ENCODE measurements around the gene AFF2. TPM values are rescaled to one million over a fixed set of nuclear protein-coding genes. Genes with fewer than 3 reads are reported as not detected.

AFF2 gene
- total and polyA plus RNA-seq, 10 donors = 0.04 to 26.6 (median 8.7) TPM

- intact Hi-C loops (cut with DNase I; ENCODE audit: low total_unique reads) = no loop called here
- H3K36me3 ChIP-seq = no peaks in the 10 kb centered on the region
- H3K4me1 ChIP-seq = peaks cover 0 to 3% (median 0%) of the 10 kb centered on the region in 6 donors
- peak overlapping the region in 7 of 8 donors; percentile 19 to 80 (median 67) for H3K27ac ChIP-seq
- no peak for DNase-seq
- H3K9me3 ChIP-seq = peaks cover 0 to 8% (median 0%) of the 10 kb centered on the region in 8 donors
- TF ChIP-seq, protein P1, sequence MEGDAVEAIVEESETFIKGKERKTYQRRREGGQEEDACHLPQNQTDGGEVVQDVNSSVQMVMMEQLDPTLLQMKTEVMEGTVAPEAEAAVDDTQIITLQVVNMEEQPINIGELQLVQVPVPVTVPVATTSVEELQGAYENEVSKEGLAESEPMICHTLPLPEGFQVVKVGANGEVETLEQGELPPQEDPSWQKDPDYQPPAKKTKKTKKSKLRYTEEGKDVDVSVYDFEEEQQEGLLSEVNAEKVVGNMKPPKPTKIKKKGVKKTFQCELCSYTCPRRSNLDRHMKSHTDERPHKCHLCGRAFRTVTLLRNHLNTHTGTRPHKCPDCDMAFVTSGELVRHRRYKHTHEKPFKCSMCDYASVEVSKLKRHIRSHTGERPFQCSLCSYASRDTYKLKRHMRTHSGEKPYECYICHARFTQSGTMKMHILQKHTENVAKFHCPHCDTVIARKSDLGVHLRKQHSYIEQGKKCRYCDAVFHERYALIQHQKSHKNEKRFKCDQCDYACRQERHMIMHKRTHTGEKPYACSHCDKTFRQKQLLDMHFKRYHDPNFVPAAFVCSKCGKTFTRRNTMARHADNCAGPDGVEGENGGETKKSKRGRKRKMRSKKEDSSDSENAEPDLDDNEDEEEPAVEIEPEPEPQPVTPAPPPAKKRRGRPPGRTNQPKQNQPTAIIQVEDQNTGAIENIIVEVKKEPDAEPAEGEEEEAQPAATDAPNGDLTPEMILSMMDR (IDR thresholded peaks at IDR 0.05 in 8 of 11, conservative IDR thresholded peaks at IDR 0.05 in 3 of 11) = no peak
- no peak for TF ChIP-seq POLR2A (IDR thresholded peaks at IDR 0.05)
- TF ChIP-seq POLR2AphosphoS5 (IDR thresholded peaks at IDR 0.05) = no peak
- H3K4me3 ChIP-seq = peak overlapping the region in 2 of 8 donors; percentile 15 to 50
- 28 to 45% (median 41%) methylated on average over 4 of the region's 4 CpGs for WGBS, 5 donors
- H3K27me3 ChIP-seq (replicated peaks in 1 of 7) = no peaks in the 10 kb centered on the region
These were observed 109.3 kb downstream of the AFF2 start for GRCh38 chrX:148609515-148610327.

DNA sequence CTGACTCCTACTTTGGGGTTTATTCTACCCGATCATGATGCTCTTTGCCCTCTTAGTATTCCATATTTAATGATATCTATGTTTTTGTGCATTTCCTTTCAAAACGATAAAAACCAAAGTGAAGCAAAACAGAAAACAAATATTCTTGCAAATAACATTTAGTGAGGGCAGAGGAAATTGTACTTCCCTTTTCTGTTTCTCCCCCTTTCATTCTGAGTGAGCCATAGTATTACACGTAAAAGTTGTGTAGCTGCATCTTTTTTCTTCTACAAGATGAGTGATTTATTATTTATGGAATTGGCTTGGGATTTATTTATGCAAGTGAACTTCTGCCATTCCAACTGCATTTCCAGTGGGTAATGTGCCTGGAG lies 109.9 kb downstream of the AFF2 start:
- 17 to 45% (median 34%) methylated on average over 3 of the region's 3 CpGs for WGBS, 5 donors
- Histone ChIP-seq H3K27me3 (replicated peaks in 1 of 7) (no peaks in the 10 kb centered on the region), H3K36me3 (no peaks in the 10 kb centered on the region), H3K4me3 (peak overlapping the region in 2 of 8 donors; percentile 15 to 50), H3K4me1 (peaks cover 0 to 3% (median 0%) of the 10 kb centered on the region in 6 donors), H3K27ac (peak overlapping the region in 7 of 8 donors; percentile 19 to 80 (median 67)), H3K9me3 (peaks cover 0 to 8% (median 0%) of the 10 kb centered on the region in 8 donors)
- no peak for TF ChIP-seq POLR2A (IDR thresholded peaks at IDR 0.05)
- no peak for TF ChIP-seq POLR2AphosphoS5 (IDR thresholded peaks at IDR 0.05)
- TF ChIP-seq, protein P1 (IDR thresholded peaks at IDR 0.05 in 8 of 11, conservative IDR thresholded peaks at IDR 0.05 in 3 of 11) = no peak
- no peak for DNase-seq
- intact Hi-C loops (cut with DNase I; ENCODE audit: low total_unique reads) = no loop called here

DNA sequence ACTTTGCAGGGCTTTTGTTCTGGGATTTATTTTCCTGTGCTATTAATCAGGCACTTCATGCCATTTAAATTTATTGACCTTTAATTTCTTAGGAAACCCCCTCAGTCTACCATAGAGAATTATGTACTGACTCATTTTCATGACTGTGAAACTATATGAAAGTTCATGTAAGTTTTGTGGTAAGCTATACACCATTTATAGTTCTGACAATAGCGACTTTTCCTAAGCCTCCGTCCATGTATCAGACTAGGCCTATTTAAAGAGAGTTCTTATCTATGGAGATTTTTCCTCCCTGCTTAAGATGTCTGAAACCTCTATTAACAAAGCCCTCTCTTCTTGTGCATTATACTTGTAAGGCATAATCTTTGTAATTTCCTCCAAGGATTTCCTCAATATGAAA lies 111.6 kb downstream of the AFF2 start:
- TF ChIP-seq POLR2AphosphoS5 (IDR thresholded peaks at IDR 0.05) (no peak), POLR2A (IDR thresholded peaks at IDR 0.05) (no peak)
- TF ChIP-seq, protein P1 (IDR thresholded peaks at IDR 0.05 in 8 of 11, conservative IDR thresholded peaks at IDR 0.05 in 3 of 11) = no peak
- Histone ChIP-seq H3K27me3 (replicated peaks in 1 of 7) (no peaks in the 10 kb centered on the region), H3K9me3 (peaks cover 0 to 5% (median 0%) of the 10 kb centered on the region in 8 donors), H3K4me3 (no peak overlapping the region), H3K36me3 (no peaks in the 10 kb centered on the region), H3K4me1 (peaks cover 0 to 3% (median 0%) of the 10 kb centered on the region in 6 donors), H3K27ac (no peak overlapping the region)
- WGBS, 5 donors = 67 to 76% (median 74%) methylated on average over 2 of the region's 2 CpGs
- DNase-seq = no peak
- intact Hi-C loops (cut with DNase I; ENCODE audit: low total_unique reads) = no loop called here

DNA sequence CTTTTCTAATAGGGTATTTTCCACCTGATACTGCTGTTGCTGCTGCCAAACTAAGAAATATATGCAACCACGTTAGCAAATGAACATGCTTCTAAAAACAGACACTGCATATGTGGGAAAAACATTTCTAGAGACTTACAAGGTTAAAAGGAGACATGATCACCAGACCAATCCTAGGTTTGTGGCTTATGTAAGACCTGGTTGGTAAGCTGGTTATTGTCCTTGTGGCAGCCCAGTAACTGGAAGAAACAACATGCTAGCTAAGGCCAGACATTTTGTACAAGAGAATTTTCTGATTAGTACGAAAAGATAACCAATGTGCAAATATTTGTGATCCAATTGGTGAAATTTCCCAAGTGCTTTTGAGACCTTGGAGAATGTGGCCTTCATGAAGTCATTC lies 112.0 kb downstream of the AFF2 start:
- DNase-seq = no peak
- Histone ChIP-seq H3K9me3 (peaks cover 0 to 1% (median 0%) of the 10 kb centered on the region in 8 donors), H3K27me3 (replicated peaks in 1 of 7) (no peaks in the 10 kb centered on the region), H3K36me3 (no peaks in the 10 kb centered on the region), H3K27ac (no peak overlapping the region), H3K4me1 (peaks cover 0 to 3% (median 0%) of the 10 kb centered on the region in 6 donors), H3K4me3 (no peak overlapping the region)
- WGBS, 5 donors = 43 to 71% (median 69%) methylated on average over 2 of the region's 2 CpGs
- TF ChIP-seq POLR2AphosphoS5 (IDR thresholded peaks at IDR 0.05) = no peak
- TF ChIP-seq, protein P1 (IDR thresholded peaks at IDR 0.05 in 8 of 11, conservative IDR thresholded peaks at IDR 0.05 in 3 of 11) = no peak
- no peak for TF ChIP-seq POLR2A (IDR thresholded peaks at IDR 0.05)
- intact Hi-C loops (cut with DNase I; ENCODE audit: low total_unique reads) = no loop called here
